Bronchial epithelial cell (primary cell): Measurements from ENCODE around the gene DUSP16. TPM values are rescaled to one million over a fixed set of nuclear protein-coding genes. Genes with fewer than 3 reads are reported as not detected.

Experiments
- DNase-seq: peaks from one replicate; pipeline ENCODE4 v3.0.0-alpha.2; 2010; ENCODE audit warnings: low read depth
- FAIRE-seq: peaks from 2 replicates; lab custom pipeline; 2011; peaks lifted over from hg19 to GRCh38; lab: Jason Lieb, UNC
- H3K27me3 ChIP-seq: 2 replicates; pipeline ENCODE4 v1.5.1; 2011; ENCODE audit warnings: low read length; ENCODE audit not compliant: control insufficient read depth, insufficient read depth
- H3K36me3 ChIP-seq: 2 replicates; pipeline ENCODE4 v1.5.1; 2011; ENCODE audit warnings: low read length; ENCODE audit not compliant: control insufficient read depth, insufficient read depth
- H3K4me3 ChIP-seq: 2 replicates; pipeline ENCODE4 v1.5.1; 2011; ENCODE audit warnings: mild to moderate bottlenecking, low read depth, low read length, control low read depth
- CTCF ChIP-seq: IDR thresholded peaks from 2 replicates; pipeline ENCODE4 v1.5.1; 2011; ENCODE audit warnings: mild to moderate bottlenecking, moderate library complexity, low read length, control low read depth, inconsistent platforms; ENCODE audit not compliant: insufficient read depth, severe bottlenecking
- total RNA-seq: library from RNA; depleted of rRNA; stranded (reverse); fragments of >200 nt; gene quantifications from 2 replicates; pipeline ENCODE4 v1.2.1, GENCODE V29; 2014

Gene DUSP16
- total RNA-seq, 1 donor from 2014 or later, result 14.2 TPM

- no peak for TF ChIP-seq CTCF
- FAIRE-seq (no peak), DNase-seq (no peak)
- Histone ChIP-seq H3K27me3 (no peaks in the 10 kb centered on the region), H3K36me3 (no peaks in the 10 kb centered on the region), H3K4me3 (no peak overlapping the region)
Measured at GRCh38 chr12:12482959-12483358, 79.7 kb downstream of the DUSP16 start.

GRCh38 chr12:12482150-12482761, 80.4 kb downstream of the DUSP16 start:
- H3K4me3 ChIP-seq, result no peak overlapping the region
- DNase-seq, result no peak
- TF ChIP-seq CTCF, result no peak
- FAIRE-seq, result no peak
- H3K27me3 ChIP-seq, result no peaks in the 10 kb centered on the region
- H3K36me3 ChIP-seq, result no peaks in the 10 kb centered on the region

- DNase-seq (no peak), FAIRE-seq (no peak)
- H3K4me3 ChIP-seq, result no peak overlapping the region
- TF ChIP-seq CTCF, result no peak
- H3K36me3 ChIP-seq, result peaks cover 5% of the 10 kb centered on the region
- H3K27me3 ChIP-seq, result no peaks in the 10 kb centered on the region
Measured at GRCh38 chr12:12481631-12482030, 81.0 kb downstream of the DUSP16 start.

- FAIRE-seq, result no peak
- Histone ChIP-seq H3K4me3 (no peak overlapping the region), H3K27me3 (no peaks in the 10 kb centered on the region), H3K36me3 (peaks cover 7% of the 10 kb centered on the region)
- DNase-seq, result no peak
- TF ChIP-seq CTCF, result no peak
Measured at GRCh38 chr12:12480074-12480473, 82.6 kb downstream of the DUSP16 start.

GRCh38 chr12:12477532-12477890, 85.2 kb downstream of the DUSP16 start:
- FAIRE-seq, result no peak
- DNase-seq, result no peak
- no peaks in the 10 kb centered on the region for H3K27me3 ChIP-seq
- no peak overlapping the region for H3K4me3 ChIP-seq
- H3K36me3 ChIP-seq, result peaks cover 7% of the 10 kb centered on the region
- no peak for TF ChIP-seq CTCF

- DNase-seq (no peak), FAIRE-seq (no peak)
- H3K27me3 ChIP-seq, result no peaks in the 10 kb centered on the region
- peaks cover 7% of the 10 kb centered on the region for H3K36me3 ChIP-seq
- H3K4me3 ChIP-seq, result no peak overlapping the region
- no peak for TF ChIP-seq CTCF
Measured at GRCh38 chr12:12476857-12477531, 85.7 kb downstream of the DUSP16 start.
